Right hindlimb (tissue), 1 donor: ENCODE results near the gene DRAP1.
"Not testable (repeated sequence)": the region's sequence is repeated elsewhere in the genome, so short reads cannot be mapped to it uniquely, and the experiment has no call there.

Experiments used
- DNase-seq: peaks from one replicate; pipeline ENCODE4 v3.0.0-alpha.2; 2018

DRAP1 gene

GRCh38 chr11:65886826-65887722 lies 32.2 kb upstream of the DRAP1 start:
- DNase-seq: peak; percentile 27

GRCh38 chr11:65887723-65888162 lies 31.5 kb upstream of the DRAP1 start:
- no peak for DNase-seq

GRCh38 chr11:65888163-65888814 lies 30.9 kb upstream of the DRAP1 start, which contains the start of gene FIBP:
Gene FIBP (minus strand): TSS chr11:65888471. CDS start chr11:65888418, 53 bp downstream.
- peak; percentile 99 for DNase-seq

- DNase-seq: peak; percentile 98
These were observed 28.7 kb upstream of the DRAP1 start, which contains the start of gene CCDC85B for GRCh38 chr11:65890324-65891218. Gene CCDC85B (plus strand): TSS chr11:65890673. CDS start chr11:65890784, 111 bp downstream.

- DNase-seq: peak; percentile 54
These were observed 27.7 kb upstream of the DRAP1 start for GRCh38 chr11:65891219-65892136.

GRCh38 chr11:65892137-65892540 lies 27.1 kb upstream of the DRAP1 start:
- DNase-seq: not testable (repeated sequence)

GRCh38 chr11:65892661-65893317 lies 26.4 kb upstream of the DRAP1 start:
- peak; percentile 21 for DNase-seq

GRCh38 chr11:65894034-65894591 lies 25.1 kb upstream of the DRAP1 start:
- peak; percentile 19 for DNase-seq

- no peak for DNase-seq
These were observed 23.7 kb upstream of the DRAP1 start for GRCh38 chr11:65895482-65895981.

GRCh38 chr11:65896034-65896999 lies 22.9 kb upstream of the DRAP1 start:
- DNase-seq: no peak

- no peak for DNase-seq
These were observed 22.2 kb upstream of the DRAP1 start for GRCh38 chr11:65897020-65897471.

GRCh38 chr11:65898656-65899355 lies 20.4 kb upstream of the DRAP1 start:
- DNase-seq: no peak

- peak; percentile 34 for DNase-seq
These were observed 19.7 kb upstream of the DRAP1 start for GRCh38 chr11:65899356-65900124.

- DNase-seq: peak; percentile 70
These were observed 18.9 kb upstream of the DRAP1 start, which contains the start of gene FOSL1 for GRCh38 chr11:65900125-65900898. Gene FOSL1 (minus strand): TSS chr11:65900388. CDS start chr11:65900339, 49 bp downstream.

- DNase-seq: no peak
These were observed 18.4 kb upstream of the DRAP1 start for GRCh38 chr11:65900899-65901180.

- DNase-seq: no peak
These were observed 16.2 kb upstream of the DRAP1 start for GRCh38 chr11:65903068-65903481.

- DNase-seq: no peak
These were observed 15.5 kb upstream of the DRAP1 start for GRCh38 chr11:65903715-65904114.
